Nephron (organoid): ENCODE results near the gene CD163.

ENCODE experiments used
- H3K27ac Mint-ChIP-seq, 3 experiments: 2 replicates each; pipeline ENCODE4 v1.8.0; 2020; ENCODE audit warnings: mixed read lengths in 3 of 3, mild to moderate bottlenecking in 2 of 3, moderate library complexity in 1 of 3
- H3K27me3 Mint-ChIP-seq: 2 replicates; pipeline ENCODE4 v1.8.0; 2021; ENCODE audit warnings: low read depth, mild to moderate bottlenecking, moderate library complexity, mixed read lengths
- H3K36me3 Mint-ChIP-seq: 2 replicates; pipeline ENCODE4 v1.8.0; 2020; ENCODE audit warnings: low read depth, mixed read lengths
- H3K4me1 Mint-ChIP-seq: 2 replicates; pipeline ENCODE4 v1.8.0; 2020; ENCODE audit warnings: mixed read lengths
- H3K4me3 Mint-ChIP-seq, 3 experiments: 2 replicates each; pipeline ENCODE4 v1.8.0; 2020; ENCODE audit warnings: mild to moderate bottlenecking in 3 of 3, mixed read lengths in 3 of 3, moderate library complexity in 2 of 3
- H3K9me3 Mint-ChIP-seq: 2 replicates; pipeline ENCODE4 v1.8.0; 2020; ENCODE audit warnings: mixed read lengths
- TF ChIP-seq, protein P1 (sequence below), 3 experiments: fragments of 200-600 bp; sonication (generic); IDR thresholded peaks; one replicate each; pipeline ENCODE4 v1.5.0; 2021; ENCODE audit warnings: antibody characterized with exemption in 3 of 3; ENCODE audit not compliant: unreplicated experiment in 3 of 3

The CD163 gene

DNA sequence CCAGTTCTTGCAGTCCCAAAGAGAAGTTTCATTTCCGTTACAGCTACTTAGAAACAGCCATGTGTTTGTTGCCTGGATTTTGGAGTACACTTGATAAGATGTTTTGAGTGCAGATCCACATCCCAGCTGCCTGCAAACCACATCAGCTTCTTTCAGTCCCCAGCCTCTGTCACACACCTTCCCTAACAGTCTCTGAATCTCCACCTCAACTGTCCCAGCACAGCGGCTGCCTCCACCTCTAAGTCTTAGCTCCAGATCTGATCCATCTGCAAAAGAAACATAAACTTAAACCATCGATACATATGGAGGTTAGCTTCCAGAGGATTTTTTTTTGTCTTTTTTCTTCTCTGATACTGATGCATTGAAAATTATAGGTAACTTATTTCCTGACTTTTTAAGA, 8.4 kb downstream of the CD163 start:
- Mint-ChIP-seq H3K27ac (no peak overlapping the region), H3K9me3 (no peaks in the 10 kb centered on the region), H3K27me3 (peaks cover 4% of the 10 kb centered on the region), H3K4me3 (no peak overlapping the region), H3K36me3 (no peaks in the 10 kb centered on the region), H3K4me1 (peaks cover 7% of the 10 kb centered on the region)
- TF ChIP-seq, protein P1, sequence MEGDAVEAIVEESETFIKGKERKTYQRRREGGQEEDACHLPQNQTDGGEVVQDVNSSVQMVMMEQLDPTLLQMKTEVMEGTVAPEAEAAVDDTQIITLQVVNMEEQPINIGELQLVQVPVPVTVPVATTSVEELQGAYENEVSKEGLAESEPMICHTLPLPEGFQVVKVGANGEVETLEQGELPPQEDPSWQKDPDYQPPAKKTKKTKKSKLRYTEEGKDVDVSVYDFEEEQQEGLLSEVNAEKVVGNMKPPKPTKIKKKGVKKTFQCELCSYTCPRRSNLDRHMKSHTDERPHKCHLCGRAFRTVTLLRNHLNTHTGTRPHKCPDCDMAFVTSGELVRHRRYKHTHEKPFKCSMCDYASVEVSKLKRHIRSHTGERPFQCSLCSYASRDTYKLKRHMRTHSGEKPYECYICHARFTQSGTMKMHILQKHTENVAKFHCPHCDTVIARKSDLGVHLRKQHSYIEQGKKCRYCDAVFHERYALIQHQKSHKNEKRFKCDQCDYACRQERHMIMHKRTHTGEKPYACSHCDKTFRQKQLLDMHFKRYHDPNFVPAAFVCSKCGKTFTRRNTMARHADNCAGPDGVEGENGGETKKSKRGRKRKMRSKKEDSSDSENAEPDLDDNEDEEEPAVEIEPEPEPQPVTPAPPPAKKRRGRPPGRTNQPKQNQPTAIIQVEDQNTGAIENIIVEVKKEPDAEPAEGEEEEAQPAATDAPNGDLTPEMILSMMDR (IDR thresholded peaks at IDR 0.05; ENCODE audit: unreplicated experiment in 3 of 3), result no peak

DNA sequence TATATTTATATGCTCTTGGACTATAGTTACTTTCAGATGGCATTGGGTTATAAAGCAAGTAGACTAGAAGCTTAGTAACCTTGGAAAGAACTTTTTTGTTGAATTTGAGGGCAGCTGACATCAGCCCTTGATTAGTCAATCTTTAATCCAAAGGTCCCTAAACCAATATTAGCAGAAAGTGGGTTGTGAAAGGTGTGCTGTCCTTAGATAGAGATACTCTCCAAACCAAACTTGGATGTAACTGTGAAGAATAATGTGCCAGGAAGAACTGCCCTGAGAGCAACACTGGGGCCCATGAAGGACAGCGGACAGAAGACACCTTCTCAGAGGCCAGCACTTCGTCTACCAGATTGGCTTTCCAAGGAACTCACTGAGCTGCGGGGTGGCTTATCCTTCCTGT, 10.6 kb downstream of the CD163 start:
- H3K9me3 Mint-ChIP-seq, result no peaks in the 10 kb centered on the region
- H3K4me3 Mint-ChIP-seq, result no peak overlapping the region
- H3K36me3 Mint-ChIP-seq, result no peaks in the 10 kb centered on the region
- no peaks in the 10 kb centered on the region for H3K4me1 Mint-ChIP-seq
- TF ChIP-seq, protein P1 (IDR thresholded peaks at IDR 0.05; ENCODE audit: unreplicated experiment in 3 of 3), result no peak
- no peak overlapping the region for H3K27ac Mint-ChIP-seq
- H3K27me3 Mint-ChIP-seq, result peaks cover 4% of the 10 kb centered on the region

DNA sequence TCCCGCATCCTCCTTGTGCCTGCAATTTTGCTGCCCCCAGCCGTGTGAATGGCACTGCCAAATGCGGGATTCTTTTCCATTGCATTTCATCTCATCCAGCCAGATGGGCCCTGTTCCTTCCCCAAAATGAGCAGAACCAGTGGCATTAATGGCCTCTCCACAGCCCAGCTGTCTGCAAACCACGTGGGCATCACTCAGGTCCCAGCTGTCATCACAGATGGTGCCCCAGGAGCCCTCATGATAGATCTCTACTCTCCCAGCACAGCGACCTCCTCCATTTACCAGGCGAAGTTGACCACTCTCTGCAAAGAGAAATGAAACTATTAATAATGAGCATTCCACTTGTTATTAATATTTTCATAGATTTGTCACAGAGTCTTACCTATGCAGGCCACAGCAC, 17.1 kb downstream of the CD163 start:
- Mint-ChIP-seq H3K9me3 (no peaks in the 10 kb centered on the region), H3K36me3 (no peaks in the 10 kb centered on the region), H3K27ac (no peak overlapping the region), H3K27me3 (no peaks in the 10 kb centered on the region), H3K4me3 (no peak overlapping the region), H3K4me1 (no peaks in the 10 kb centered on the region)
- TF ChIP-seq, protein P1 (IDR thresholded peaks at IDR 0.05; ENCODE audit: unreplicated experiment in 3 of 3), result no peak

DNA sequence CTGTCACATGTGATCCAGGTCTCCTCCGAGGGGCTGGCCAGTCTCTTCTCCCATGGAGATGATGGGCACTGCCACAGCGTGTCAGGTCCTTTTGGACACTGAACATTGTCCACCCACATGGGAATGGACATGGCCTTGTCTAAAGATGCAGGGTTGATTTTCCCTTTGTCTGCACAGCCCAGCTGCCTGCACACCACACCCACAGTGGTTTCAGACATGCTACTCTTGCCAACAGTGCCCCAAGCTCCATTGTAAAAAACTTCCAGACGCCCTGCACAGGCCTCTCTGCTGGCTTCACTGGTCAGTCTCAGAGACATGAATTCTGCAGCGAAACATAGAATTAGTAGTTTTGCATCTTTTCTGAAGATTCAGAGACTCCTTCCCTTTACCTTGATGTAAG, 18.5 kb downstream of the CD163 start:
- H3K4me3 Mint-ChIP-seq, result no peak overlapping the region
- TF ChIP-seq, protein P1 (IDR thresholded peaks at IDR 0.05; ENCODE audit: unreplicated experiment in 3 of 3), result no peak
- no peak overlapping the region for H3K27ac Mint-ChIP-seq
- no peaks in the 10 kb centered on the region for H3K27me3 Mint-ChIP-seq
- no peaks in the 10 kb centered on the region for H3K36me3 Mint-ChIP-seq
- H3K4me1 Mint-ChIP-seq, result no peaks in the 10 kb centered on the region
- no peaks in the 10 kb centered on the region for H3K9me3 Mint-ChIP-seq

DNA sequence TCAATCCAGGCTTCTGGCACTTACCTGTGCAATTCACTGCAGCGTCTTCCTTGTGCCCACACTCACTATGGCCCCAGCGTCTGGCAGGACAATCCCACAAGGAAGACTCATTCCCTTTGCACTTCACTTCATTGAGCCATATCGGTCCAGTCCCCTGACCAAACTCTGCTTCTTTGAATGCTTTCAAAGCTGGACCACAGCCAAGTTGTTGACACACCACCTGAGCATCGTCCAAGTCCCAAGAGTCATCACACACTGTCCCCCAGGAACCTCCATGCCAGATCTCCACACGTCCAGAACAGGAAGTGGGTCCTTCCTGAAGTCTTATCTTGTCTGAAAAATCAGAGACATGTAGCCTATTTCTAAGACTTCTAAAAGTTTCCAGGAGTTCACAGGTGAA, 20.2 kb downstream of the CD163 start:
- H3K4me3 Mint-ChIP-seq, result no peak overlapping the region
- H3K4me1 Mint-ChIP-seq, result no peaks in the 10 kb centered on the region
- H3K27ac Mint-ChIP-seq, result no peak overlapping the region
- no peaks in the 10 kb centered on the region for H3K36me3 Mint-ChIP-seq
- H3K9me3 Mint-ChIP-seq, result no peaks in the 10 kb centered on the region
- no peaks in the 10 kb centered on the region for H3K27me3 Mint-ChIP-seq
- TF ChIP-seq, protein P1 (IDR thresholded peaks at IDR 0.05; ENCODE audit: unreplicated experiment in 3 of 3), result no peak

DNA sequence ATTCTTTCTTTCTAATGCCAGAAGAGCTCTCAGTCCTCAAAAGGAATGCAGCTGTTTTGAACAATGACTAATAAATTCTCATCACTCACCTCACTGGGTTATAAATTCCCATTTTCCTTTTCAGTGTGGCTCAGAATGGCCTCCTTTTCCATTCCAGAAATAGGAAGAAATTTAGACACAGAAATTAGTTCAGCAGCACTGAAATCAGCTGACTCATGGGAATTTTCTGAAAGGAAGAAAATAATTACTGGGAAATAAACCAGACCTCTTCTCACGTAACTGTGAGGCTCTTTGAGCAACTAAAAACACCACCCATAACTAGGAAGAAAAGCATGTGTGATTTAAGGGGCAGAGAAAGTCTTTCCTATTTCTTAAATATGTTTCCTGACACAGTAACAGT, 23.8 kb downstream of the CD163 start:
- Mint-ChIP-seq H3K4me1 (no peaks in the 10 kb centered on the region), H3K27me3 (peaks cover 4% of the 10 kb centered on the region), H3K27ac (no peak overlapping the region), H3K4me3 (no peak overlapping the region), H3K36me3 (no peaks in the 10 kb centered on the region), H3K9me3 (peaks cover 5% of the 10 kb centered on the region)
- TF ChIP-seq, protein P1 (IDR thresholded peaks at IDR 0.05; ENCODE audit: unreplicated experiment in 3 of 3), result no peak
